Type B pancreatic cell (in vitro differentiated cells): ENCODE measurements around the gene CDK5RAP2. TPM values are rescaled to one million over a fixed set of nuclear protein-coding genes. Genes with fewer than 3 reads are reported as not detected.

ENCODE experiments used
- DNase-seq: peaks from one replicate; pipeline ENCODE4 v3.0.0; 2021; ENCODE audit warnings: mixed read lengths; ENCODE audit not compliant: unreplicated experiment; ENCODE audit errors: extremely low spot score
- H3K27ac Mint-ChIP-seq: 2 replicates; pipeline ENCODE4 v1.8.0; 2021; ENCODE audit warnings: mild to moderate bottlenecking, mixed read lengths
- H3K27me3 Mint-ChIP-seq: 2 replicates; pipeline ENCODE4 v1.8.0; 2021; ENCODE audit warnings: mixed read lengths
- H3K36me3 Mint-ChIP-seq: 2 replicates; pipeline ENCODE4 v1.8.0; 2021; ENCODE audit warnings: mixed read lengths
- H3K4me1 Mint-ChIP-seq: one replicate; pipeline ENCODE4 v1.8.0; 2021; ENCODE audit warnings: mixed read lengths; ENCODE audit not compliant: unreplicated experiment
- H3K4me3 Mint-ChIP-seq: 2 replicates; pipeline ENCODE4 v1.8.0; 2021; ENCODE audit warnings: mild to moderate bottlenecking, mixed read lengths
- H3K9me3 Mint-ChIP-seq: 2 replicates; pipeline ENCODE4 v1.8.0; 2021; ENCODE audit warnings: mixed read lengths
- CTCF ChIP-seq: fragments of 200-600 bp; sonication (generic); conservative IDR thresholded peaks from 2 replicates; pipeline ENCODE4 v1.5.0; 2021; ENCODE audit warnings: antibody characterized with exemption, mild to moderate bottlenecking
- total RNA-seq: library from RNA; stranded (reverse); gene quantifications from 2 replicates; pipeline ENCODE4 v1.2.1, GENCODE V29; 2021; ENCODE audit warnings: low replicate concordance

The CDK5RAP2 gene
- total RNA-seq, 1 donor from 2014 or later: 69.2 TPM

- Mint-ChIP-seq H3K9me3 (no peaks in the 10 kb centered on the region), H3K4me3 (no peak overlapping the region), H3K4me1 (peaks cover 19% of the 10 kb centered on the region), H3K27ac (no peak overlapping the region), H3K36me3 (no peaks in the 10 kb centered on the region), H3K27me3 (peaks cover 6% of the 10 kb centered on the region)
- DNase-seq: no peak
- TF ChIP-seq CTCF: no peak
These were observed 228.9 kb downstream of the CDK5RAP2 start for GRCh38 chr9:120351106-120351505.

- no peak for DNase-seq
- Mint-ChIP-seq H3K4me1 (peaks cover 19% of the 10 kb centered on the region), H3K4me3 (no peak overlapping the region), H3K36me3 (no peaks in the 10 kb centered on the region), H3K9me3 (no peaks in the 10 kb centered on the region), H3K27ac (no peak overlapping the region), H3K27me3 (peaks cover 6% of the 10 kb centered on the region)
- no peak for TF ChIP-seq CTCF
These were observed 229.4 kb downstream of the CDK5RAP2 start for GRCh38 chr9:120350596-120350995.

- Mint-ChIP-seq H3K9me3 (no peaks in the 10 kb centered on the region), H3K27ac (no peak overlapping the region), H3K36me3 (no peaks in the 10 kb centered on the region), H3K4me1 (peaks cover 19% of the 10 kb centered on the region), H3K27me3 (peaks cover 6% of the 10 kb centered on the region), H3K4me3 (no peak overlapping the region)
- TF ChIP-seq CTCF: peak; percentile 85
- no peak for DNase-seq
These were observed 231.0 kb downstream of the CDK5RAP2 start for GRCh38 chr9:120348951-120349429.

- Mint-ChIP-seq H3K27me3 (peaks cover 4% of the 10 kb centered on the region), H3K36me3 (no peaks in the 10 kb centered on the region), H3K4me1 (peaks cover 11% of the 10 kb centered on the region), H3K9me3 (no peaks in the 10 kb centered on the region), H3K4me3 (no peak overlapping the region), H3K27ac (no peak overlapping the region)
- no peak for DNase-seq
- no peak for TF ChIP-seq CTCF
These were observed 234.6 kb downstream of the CDK5RAP2 start for GRCh38 chr9:120345379-120345778.

GRCh38 chr9:120344230-120344629 lies 235.7 kb downstream of the CDK5RAP2 start:
- no peaks in the 10 kb centered on the region for H3K36me3 Mint-ChIP-seq
- DNase-seq: no peak

More at GRCh38 chr9:120344230-120344629, 235.7 kb downstream of the CDK5RAP2 start:
- Mint-ChIP-seq H3K27me3 (no peaks in the 10 kb centered on the region), H3K9me3 (no peaks in the 10 kb centered on the region), H3K4me1 (peaks cover 6% of the 10 kb centered on the region), H3K27ac (no peak overlapping the region), H3K4me3 (no peak overlapping the region)
- no peak for TF ChIP-seq CTCF
